Glutamatergic neuron (in vitro differentiated cells): Measurements from ENCODE around the gene SPOUT1. TPM values are rescaled to one million over a fixed set of nuclear protein-coding genes. Genes with fewer than 3 reads are reported as not detected.

ENCODE experiments used
- DNase-seq: peaks from one replicate; pipeline ENCODE4 v3.0.0; 2022
- H3K27ac Mint-ChIP-seq: one replicate; pipeline ENCODE4 v1.8.0; 2020; ENCODE audit warnings: mild to moderate bottlenecking, mixed read lengths, inconsistent platforms; ENCODE audit not compliant: unreplicated experiment
- H3K27me3 Mint-ChIP-seq: one replicate; pipeline ENCODE4 v1.8.0; 2020; ENCODE audit warnings: mild to moderate bottlenecking, moderate library complexity, mixed read lengths, inconsistent platforms; ENCODE audit not compliant: unreplicated experiment
- H3K36me3 Mint-ChIP-seq: one replicate; pipeline ENCODE4 v1.8.0; 2020; ENCODE audit warnings: mild to moderate bottlenecking, mixed read lengths, inconsistent platforms; ENCODE audit not compliant: unreplicated experiment
- H3K4me1 Mint-ChIP-seq: one replicate; pipeline ENCODE4 v1.8.0; 2020; ENCODE audit warnings: mild to moderate bottlenecking, low read depth, mixed read lengths, inconsistent platforms; ENCODE audit not compliant: unreplicated experiment
- H3K4me3 Mint-ChIP-seq: one replicate; pipeline ENCODE4 v1.8.0; 2020; ENCODE audit warnings: mild to moderate bottlenecking, mixed read lengths, inconsistent platforms; ENCODE audit not compliant: unreplicated experiment
- H3K9me3 Mint-ChIP-seq: one replicate; pipeline ENCODE4 v1.8.0; 2020; ENCODE audit warnings: mild to moderate bottlenecking, moderate library complexity, mixed read lengths, inconsistent platforms; ENCODE audit not compliant: unreplicated experiment
- CTCF ChIP-seq: fragments of 200-600 bp; sonication (generic); IDR thresholded peaks from one replicate; pipeline ENCODE4 v1.5.0; 2021; ENCODE audit not compliant: partially characterized antibody, unreplicated experiment
- total RNA-seq: library from RNA; stranded (reverse); fragmentation: NEBNext Ultra II Directional; extraction: Animal tissue kit (Norgen Biotek cat#: 25700); gene quantifications from one replicate; pipeline ENCODE4 v1.2.1, GENCODE V29; 2021; ENCODE audit not compliant: unreplicated experiment

SPOUT1 gene
- total RNA-seq, 1 donor from 2014 or later: 22.3 TPM

GRCh38 chr9:128792978-128793686 is 36.5 kb downstream of the SPOUT1 start:
- no peaks in the 10 kb centered on the region for H3K9me3 Mint-ChIP-seq
- DNase-seq: no peak
- H3K4me3 Mint-ChIP-seq: no peak overlapping the region
- H3K4me1 Mint-ChIP-seq: no peaks in the 10 kb centered on the region
- TF ChIP-seq CTCF: no peak
- no peaks in the 10 kb centered on the region for H3K27me3 Mint-ChIP-seq
- H3K36me3 Mint-ChIP-seq: no peaks in the 10 kb centered on the region
- no peak overlapping the region for H3K27ac Mint-ChIP-seq

DNA sequence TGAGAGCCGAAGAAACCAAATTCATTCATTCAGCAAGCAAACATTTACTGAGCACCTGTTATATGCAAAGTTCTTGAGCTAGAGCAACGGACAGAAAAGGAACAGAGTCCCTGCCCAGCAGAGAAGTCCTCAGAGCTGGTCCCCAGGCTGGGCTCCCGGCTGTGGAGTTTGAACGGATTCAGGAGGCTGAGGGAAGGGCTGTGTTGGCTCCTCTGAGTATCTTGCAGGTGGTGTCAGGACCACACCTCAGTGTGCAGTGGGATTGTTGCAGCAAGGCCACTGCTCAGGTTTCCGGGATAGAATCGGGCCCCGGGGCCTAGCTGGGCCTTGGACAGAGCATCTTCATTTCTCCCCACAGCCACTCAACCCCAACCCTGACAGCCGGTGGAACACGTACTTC is 37.5 kb downstream of the SPOUT1 start:
- DNase-seq: no peak
- H3K9me3 Mint-ChIP-seq: no peaks in the 10 kb centered on the region
- H3K27ac Mint-ChIP-seq: no peak overlapping the region
- TF ChIP-seq CTCF: no peak
- H3K4me3 Mint-ChIP-seq: no peak overlapping the region
- no peaks in the 10 kb centered on the region for H3K36me3 Mint-ChIP-seq
- H3K27me3 Mint-ChIP-seq: peaks cover 5% of the 10 kb centered on the region
- peaks cover 1% of the 10 kb centered on the region for H3K4me1 Mint-ChIP-seq

DNA sequence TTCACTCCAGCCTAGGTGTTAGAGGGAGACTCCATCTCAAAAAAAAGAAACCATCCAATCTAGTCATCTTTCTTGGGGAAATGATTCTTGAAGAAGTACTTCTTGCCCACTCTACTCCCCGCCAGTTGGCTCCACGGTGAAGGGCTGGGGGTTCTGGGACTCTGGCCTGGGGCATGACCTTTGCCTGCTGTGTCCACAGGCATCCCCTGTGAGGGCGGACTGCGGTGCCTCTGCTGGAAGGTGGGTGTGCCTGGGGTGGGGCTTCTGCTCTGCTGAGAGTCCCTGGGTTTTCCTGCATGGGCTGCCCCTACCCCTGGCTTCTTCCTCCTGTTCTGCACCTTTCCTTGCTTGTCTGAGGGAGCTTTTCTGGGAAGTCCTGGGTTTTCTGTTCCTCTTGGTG is 39.1 kb downstream of the SPOUT1 start:
- Mint-ChIP-seq H3K4me3 (no peak overlapping the region), H3K4me1 (peaks cover 1% of the 10 kb centered on the region), H3K27ac (no peak overlapping the region), H3K36me3 (no peaks in the 10 kb centered on the region), H3K27me3 (peaks cover 5% of the 10 kb centered on the region), H3K9me3 (no peaks in the 10 kb centered on the region)
- no peak for DNase-seq
- TF ChIP-seq CTCF: no peak

DNA sequence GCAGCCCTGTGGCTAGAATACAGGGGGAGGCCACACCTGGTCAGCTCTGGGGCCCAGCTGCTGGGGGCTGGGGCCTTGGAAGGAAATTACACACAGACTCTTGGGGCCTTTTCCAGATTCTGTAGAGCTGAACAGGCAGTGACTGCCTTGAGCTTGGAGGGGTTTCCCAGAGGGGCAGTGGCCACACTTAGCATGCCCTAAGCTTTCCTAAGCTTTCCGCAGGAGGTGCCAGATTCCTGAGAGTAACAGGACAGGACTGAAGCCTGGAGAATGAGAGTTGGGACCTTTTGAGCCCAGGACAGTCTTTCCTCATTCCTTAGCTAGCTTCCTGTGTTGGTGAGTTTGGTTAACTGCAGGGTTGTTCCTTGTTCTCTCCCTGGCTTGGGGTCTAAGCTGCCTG is 41.1 kb downstream of the SPOUT1 start:
- Mint-ChIP-seq H3K27ac (no peak overlapping the region), H3K4me3 (peak overlapping the region; percentile 59), H3K9me3 (no peaks in the 10 kb centered on the region), H3K36me3 (no peaks in the 10 kb centered on the region), H3K4me1 (peaks cover 1% of the 10 kb centered on the region), H3K27me3 (peaks cover 5% of the 10 kb centered on the region)
- no peak for TF ChIP-seq CTCF
- DNase-seq: no peak

DNA sequence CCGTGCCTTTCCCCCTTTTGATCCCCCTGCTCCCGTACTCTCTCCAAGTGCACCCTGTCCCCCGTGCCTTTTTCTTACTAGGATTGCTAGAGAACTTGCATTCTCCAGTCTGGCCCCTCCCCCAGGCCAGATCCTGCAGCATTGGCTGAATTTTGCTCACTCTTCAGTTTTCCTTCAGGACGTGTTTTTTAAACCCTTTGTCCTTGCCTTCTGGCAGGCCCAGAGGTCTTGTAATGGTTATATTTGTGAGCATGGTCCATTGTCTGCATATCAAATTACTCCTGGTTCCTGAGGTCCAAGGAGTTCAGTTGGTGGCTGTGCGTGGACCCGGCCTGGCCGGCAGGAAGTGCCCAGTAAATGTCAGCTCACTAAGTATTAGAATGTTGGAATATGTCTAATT is 41.9 kb downstream of the SPOUT1 start:
- no peak for DNase-seq
- H3K27me3 Mint-ChIP-seq: peaks cover 5% of the 10 kb centered on the region
- peaks cover 1% of the 10 kb centered on the region for H3K4me1 Mint-ChIP-seq

More for the DNA sequence above, 41.9 kb downstream of the SPOUT1 start:
- Mint-ChIP-seq H3K9me3 (no peaks in the 10 kb centered on the region), H3K36me3 (no peaks in the 10 kb centered on the region), H3K4me3 (peak overlapping the region; percentile 95), H3K27ac (peak overlapping the region; percentile 85)
- no peak for TF ChIP-seq CTCF
